Measurements from ENCODE around the gene ANP32B.
"Not testable (repeated sequence)": the region's sequence is repeated elsewhere in the genome, so short reads cannot be mapped to it uniquely, and the experiment has no call there.

DNA sequence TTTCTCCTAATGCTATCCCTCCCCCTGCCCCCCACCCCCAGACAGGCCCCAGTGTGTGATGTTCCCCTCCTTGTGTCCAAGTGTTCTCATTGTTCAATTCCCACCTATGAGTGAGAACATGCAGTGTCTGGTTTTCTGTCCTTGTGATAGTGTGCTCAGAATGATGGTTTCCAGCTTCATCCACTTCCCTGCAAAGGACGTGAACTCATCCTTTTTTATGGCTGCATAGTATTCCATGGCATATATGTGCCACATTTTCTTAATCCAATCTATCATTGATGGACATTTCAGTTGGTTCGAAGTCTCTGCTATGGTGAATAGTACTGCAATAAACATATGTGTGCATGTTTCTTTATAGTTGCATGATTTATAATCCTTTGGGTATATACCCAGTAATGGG lies 37.7 kb upstream of the ANP32B start:
- TF ChIP-seq, protein P1, sequence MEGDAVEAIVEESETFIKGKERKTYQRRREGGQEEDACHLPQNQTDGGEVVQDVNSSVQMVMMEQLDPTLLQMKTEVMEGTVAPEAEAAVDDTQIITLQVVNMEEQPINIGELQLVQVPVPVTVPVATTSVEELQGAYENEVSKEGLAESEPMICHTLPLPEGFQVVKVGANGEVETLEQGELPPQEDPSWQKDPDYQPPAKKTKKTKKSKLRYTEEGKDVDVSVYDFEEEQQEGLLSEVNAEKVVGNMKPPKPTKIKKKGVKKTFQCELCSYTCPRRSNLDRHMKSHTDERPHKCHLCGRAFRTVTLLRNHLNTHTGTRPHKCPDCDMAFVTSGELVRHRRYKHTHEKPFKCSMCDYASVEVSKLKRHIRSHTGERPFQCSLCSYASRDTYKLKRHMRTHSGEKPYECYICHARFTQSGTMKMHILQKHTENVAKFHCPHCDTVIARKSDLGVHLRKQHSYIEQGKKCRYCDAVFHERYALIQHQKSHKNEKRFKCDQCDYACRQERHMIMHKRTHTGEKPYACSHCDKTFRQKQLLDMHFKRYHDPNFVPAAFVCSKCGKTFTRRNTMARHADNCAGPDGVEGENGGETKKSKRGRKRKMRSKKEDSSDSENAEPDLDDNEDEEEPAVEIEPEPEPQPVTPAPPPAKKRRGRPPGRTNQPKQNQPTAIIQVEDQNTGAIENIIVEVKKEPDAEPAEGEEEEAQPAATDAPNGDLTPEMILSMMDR (IDR thresholded peaks at IDR 0.05): not testable (repeated sequence)
- TF ChIP-seq POLR2A (IDR thresholded peaks at IDR 0.05): not testable (repeated sequence)

Measured in adrenal gland (tissue), 5 donors.